SK-N-SH treated with all-trans-retinoic acid at 6 μM for 48 hours (cell line): Measurements from ENCODE around the gene MFAP1.

ENCODE experiments used
- OSR1 ChIP-seq: fragments of 250-450 bp; sonication (Bioruptor Pico); IDR thresholded peaks from 2 replicates; pipeline ENCODE4 v1.8.0; 2022; ENCODE audit warnings: moderate library complexity, mild to moderate bottlenecking, inconsistent platforms
- SNAI2 ChIP-seq: fragments of 250-450 bp; sonication (Bioruptor Pico); IDR thresholded peaks from 2 replicates; pipeline ENCODE4 v1.5.0; 2020; ENCODE audit warnings: mild to moderate bottlenecking, moderate library complexity

DNA sequence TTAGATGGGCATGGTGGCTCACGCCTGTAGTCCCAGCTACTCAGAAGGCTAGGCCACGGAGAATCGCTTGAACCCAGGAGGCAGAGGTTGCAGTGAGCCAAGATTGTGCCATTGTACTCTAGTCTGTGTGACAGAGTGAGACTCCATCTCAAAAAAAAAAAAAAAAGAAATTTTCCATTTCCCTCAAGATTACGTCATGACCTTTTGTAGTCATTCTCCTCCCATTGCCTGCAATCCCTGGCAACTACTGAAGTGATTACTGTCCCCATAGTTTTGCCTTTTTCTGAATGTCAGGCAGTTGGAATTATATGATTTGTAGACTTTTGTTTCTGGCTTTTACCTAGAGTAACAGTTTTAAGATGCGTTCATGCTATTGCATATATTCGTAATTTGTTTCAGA is 30.3 kb upstream of the MFAP1 start:
- TF ChIP-seq OSR1 (CRISPR knock-in tag) (no peak), SNAI2 (CRISPR knock-in tag) (no peak)
